Right forelimb (tissue), 1 donor: ENCODE results near the gene IRX4.
"Not testable (repeated sequence)": the region's sequence is repeated elsewhere in the genome, so short reads cannot be mapped to it uniquely, and the experiment has no call there.

ENCODE experiments used
- DNase-seq: peaks from one replicate; pipeline ENCODE4 v3.0.0-alpha.2; 2018

The IRX4 gene

DNA sequence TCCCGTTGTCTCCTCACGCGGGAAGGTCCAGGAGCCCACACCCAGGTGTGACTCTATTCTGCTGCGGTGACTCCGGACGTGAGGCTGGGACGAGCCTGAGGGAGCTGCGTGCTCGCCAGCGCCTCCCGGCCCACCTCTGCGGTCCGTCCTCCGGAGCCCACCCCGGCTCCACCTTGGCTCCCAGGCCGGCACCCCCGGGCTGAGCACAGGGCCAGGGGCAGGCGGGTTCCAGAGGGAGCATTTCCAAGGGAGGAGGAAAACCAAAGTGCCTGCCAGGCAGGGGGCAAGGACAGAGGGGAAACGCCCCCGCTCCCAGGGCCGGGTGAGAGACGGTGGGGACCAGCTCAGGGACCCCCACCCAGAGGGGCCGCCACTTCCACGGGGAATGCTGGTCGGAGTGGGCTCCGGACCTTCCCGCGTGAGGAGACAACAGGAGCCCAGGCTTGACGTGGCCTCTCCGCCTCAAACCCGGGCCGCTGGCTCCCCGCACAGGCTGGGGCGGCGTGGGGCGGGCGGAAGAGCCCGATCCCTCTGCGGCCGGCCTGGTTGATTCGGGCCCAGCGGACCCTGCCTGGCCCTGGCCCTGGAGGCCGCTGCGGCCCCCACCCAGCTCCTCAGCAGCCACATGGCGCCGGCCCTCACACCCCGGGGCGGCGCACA is 26.0 kb downstream of the IRX4 start:
- no peak for DNase-seq

DNA sequence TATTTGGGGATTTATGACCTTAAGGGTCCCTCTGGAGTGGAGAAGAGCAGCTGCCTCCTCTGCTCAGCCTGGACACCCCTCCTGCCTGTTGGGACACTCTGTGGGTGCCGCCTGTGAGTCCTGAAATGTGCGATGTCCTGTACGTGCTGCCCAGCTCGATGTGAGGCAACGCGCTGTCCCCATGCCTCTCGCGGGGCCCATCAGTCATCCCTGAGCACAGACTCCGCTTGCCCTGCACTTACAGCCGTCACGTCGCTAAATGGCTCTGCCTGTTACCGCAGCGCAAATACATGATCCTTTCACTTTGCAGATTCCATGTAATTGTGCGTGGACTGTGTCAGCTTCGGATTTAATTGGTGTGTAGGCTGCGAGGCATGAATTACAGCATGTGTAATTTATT is 27.1 kb downstream of the IRX4 start:
- DNase-seq = no peak

DNA sequence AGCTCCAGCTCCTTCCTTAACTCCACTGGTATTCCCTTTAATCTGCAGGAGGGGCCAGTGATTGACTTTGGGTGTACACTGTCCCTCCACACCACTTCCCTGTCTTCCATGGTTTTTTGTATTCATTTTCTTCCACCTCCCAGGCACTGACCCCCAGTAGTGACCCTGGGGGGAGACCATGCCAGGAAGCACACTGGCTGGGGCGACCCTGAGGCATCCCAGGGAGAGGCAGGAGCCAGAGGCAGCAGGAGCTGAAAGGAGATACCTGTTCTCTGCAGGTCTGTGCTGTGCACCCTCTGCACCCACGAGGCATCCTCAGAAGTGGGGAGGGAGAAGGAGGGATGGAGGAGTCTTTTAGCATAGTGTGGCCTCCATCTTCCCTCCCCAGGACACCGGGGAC is 27.6 kb downstream of the IRX4 start:
- no peak for DNase-seq

- DNase-seq = no peak
Observed at GRCh38 chr5:1853531-1853930, 29.2 kb downstream of the IRX4 start.

GRCh38 chr5:1852324-1852947 is 30.3 kb downstream of the IRX4 start:
- no peak for DNase-seq

DNA sequence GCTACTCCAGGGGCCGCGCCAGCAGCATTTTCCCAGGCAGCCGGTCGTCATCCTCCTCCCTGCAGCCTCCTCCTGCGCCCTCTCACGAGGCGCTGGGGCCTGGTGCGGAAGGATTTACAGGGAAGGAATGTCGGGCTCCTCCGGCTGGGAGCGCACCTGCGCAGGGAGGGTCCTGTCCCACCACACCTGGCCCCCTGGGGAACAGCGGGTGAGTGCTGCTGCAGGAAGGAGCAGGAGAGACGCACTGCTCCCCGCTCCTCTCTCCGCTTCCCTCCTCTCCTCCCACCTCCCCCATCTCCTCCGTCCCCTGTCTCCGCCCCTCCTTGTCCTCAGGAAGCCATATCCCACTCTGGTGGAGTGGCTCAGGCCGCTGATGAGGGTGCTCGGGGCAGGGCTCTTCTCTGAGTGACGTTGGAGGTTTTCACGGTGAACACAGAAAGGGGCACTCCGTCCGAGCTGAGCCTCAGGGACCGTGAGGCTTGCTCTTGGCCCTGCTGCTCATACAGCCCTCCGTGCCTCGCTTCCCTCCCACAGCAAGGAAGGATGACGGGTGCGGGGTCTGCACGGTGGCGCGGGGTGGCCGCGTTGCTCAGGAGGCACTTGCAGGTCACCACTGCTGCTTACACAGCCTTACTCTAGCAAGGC is 31.3 kb downstream of the IRX4 start:
- DNase-seq = no peak

GRCh38 chr5:1850324-1851154 is 32.2 kb downstream of the IRX4 start:
- DNase-seq = no peak

DNA sequence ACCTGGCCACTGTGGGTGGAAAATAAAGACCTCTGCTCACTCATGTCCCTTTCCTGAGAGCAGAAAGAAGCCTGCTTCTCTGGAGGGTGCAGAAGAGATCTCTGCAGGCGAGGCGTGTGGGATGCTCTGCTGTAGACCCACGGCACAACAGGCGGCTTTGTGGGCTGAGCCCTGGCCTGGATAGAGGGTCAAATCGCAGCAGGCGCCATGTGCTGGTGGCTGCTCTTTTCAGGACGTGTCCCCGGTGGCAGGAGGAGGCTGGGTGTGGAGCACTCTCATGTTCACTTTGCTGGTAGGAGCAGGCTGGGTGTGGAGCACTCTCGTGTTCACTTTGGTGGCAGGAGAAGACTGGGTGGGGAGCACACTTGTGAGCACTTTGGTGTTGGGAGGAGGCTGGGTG is 35.1 kb downstream of the IRX4 start:
- DNase-seq = no peak

DNA sequence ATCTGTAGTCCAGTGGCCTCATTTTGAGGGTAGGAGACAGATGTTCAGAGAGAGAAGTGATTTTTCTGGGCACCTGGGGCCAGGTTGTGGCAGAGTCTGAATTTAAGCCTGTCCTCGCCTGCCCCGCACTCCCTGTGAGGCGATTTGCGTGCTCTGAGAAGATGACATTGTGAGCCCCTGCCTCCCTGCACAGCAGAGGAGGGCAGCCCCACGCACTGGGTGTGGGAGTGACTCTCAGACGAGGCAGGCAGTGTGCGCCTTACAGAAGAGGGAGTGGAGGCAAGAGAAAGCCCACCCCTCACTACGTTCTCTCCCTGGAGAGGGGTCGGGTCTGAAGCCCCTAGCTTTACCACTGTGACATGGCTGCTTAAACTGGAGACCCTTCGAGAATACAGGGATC is 35.7 kb downstream of the IRX4 start:
- no peak for DNase-seq

- DNase-seq = no peak
Observed at GRCh38 chr5:1846583-1846982, 36.1 kb downstream of the IRX4 start.

GRCh38 chr5:1845696-1846095 is 37.0 kb downstream of the IRX4 start:
- DNase-seq = no peak

DNA sequence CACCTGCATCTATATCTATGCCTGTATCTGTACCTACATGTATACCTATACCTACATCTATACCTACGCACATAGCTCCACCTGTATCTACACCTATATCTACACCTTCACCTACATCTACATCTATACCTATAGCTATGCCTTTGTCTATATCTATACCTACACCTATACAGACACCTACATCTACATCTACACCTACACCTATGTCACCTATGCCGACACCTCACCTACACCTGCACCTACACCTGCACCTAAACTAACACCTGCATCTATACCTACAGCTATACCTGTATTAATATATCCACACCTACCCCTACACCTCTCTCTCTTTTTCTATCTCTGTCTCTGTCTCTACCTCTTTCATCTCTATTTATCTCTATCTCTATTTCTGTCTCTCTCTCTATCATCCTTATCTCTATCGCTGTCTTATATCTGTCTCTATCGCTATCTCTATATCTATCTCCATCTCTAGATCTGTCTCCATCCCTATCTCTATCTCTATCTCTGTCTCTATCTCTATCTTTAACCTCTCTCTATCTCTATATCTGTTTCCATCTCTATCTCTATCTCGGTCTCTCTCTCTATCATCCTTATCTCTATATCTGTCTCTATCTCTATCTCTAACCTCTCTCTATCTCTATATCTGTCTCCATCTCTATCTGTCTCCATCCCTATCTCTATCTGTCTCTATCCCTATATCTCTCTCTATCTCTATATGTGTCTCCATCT is 37.9 kb downstream of the IRX4 start:
- DNase-seq = no peak

- DNase-seq = not testable (repeated sequence)
Observed at GRCh38 chr5:1843761-1844160, 39.0 kb downstream of the IRX4 start.

DNA sequence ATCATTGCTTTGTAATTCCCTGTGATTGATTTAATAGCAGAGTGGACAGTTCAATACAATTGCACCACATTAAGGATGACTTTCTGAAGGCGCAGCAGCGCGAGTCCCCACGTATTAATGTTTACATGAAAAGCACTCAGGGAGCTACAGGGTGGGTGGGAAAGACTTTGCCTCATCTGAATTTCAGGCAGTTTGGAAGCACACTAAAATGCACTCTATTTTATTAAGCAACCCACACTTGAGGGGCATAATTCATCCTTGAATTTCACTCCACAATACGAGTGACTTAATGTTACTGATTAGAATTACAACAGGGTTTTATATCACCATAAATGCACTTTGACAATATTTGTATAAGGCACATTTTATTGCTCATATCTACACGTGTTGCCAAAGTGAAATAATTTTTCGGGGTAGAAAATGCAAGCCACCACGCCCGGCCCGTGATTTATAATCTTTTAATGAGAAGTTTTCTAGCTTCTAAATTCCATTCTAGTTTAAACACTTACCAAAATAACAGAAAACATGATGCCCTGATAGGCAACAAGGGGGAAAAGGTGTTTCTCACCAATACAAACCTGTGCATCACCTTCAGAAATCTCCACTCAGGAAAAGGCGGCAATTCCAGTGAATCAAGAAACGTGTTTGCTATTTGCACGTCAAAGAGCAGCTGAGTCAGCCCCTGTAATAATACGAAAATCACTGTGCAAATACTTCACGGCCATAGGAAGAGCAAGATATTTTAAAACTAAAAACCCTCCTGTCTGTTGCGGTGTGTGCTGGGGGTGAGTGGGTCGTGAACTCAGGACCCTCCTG is 40.5 kb downstream of the IRX4 start:
- no peak for DNase-seq

- DNase-seq = no peak
Observed at GRCh38 chr5:1840741-1841521, 41.8 kb downstream of the IRX4 start.

DNA sequence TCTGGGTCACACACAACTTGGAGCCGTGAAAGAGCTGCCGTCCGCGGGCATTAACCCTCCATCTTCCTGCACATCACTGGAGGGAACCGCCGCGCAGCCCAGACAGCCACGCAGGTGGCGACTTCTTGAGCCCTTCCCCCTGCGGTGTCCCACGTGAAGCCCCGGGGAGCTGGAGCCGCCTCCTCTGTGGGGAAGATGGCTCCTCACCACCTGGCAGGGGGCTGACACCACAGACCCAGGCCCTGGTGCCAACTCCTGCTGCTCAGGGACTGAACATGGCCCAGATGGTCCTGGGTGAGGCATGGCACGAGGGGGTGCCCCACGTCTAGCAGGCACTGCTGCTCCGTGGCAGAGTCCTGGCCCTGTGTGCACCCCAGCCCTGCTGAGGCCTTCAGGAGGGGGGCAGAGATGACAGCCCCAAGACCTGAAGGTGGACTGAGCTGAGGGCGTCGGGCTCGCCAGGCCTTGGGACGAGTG is 42.6 kb downstream of the IRX4 start:
- no peak for DNase-seq

- DNase-seq = no peak
Observed at GRCh38 chr5:1838013-1838412, 44.7 kb downstream of the IRX4 start.

GRCh38 chr5:1836891-1837880 is 45.5 kb downstream of the IRX4 start:
- DNase-seq = no peak

- peak; percentile 43 for DNase-seq
Observed at GRCh38 chr5:1836176-1836890, 46.4 kb downstream of the IRX4 start.
